ENCODE data around the gene MCF2.
"Not testable (repeated sequence)": the region's sequence is repeated elsewhere in the genome, so short reads cannot be mapped to it uniquely, and the experiment has no call there.

MCF2 gene

GRCh38 chrX:139708067-139708466 is at the start of gene MCF2:
Gene MCF2 (minus strand): TSS chrX:139708167. CDS start chrX:139651744, 56,423 bp downstream.
- no peak for DNase-seq

GRCh38 chrX:139751053-139751452 is 43.1 kb upstream of the MCF2 start:
- no peak for DNase-seq

GRCh38 chrX:139750390-139750789 is 42.4 kb upstream of the MCF2 start:
- no peak for DNase-seq

- no peak for DNase-seq
Measured at GRCh38 chrX:139739138-139739537, 31.2 kb upstream of the MCF2 start.

GRCh38 chrX:139738581-139738980 is 30.6 kb upstream of the MCF2 start:
- no peak for DNase-seq

- no peak for DNase-seq
Measured at GRCh38 chrX:139736151-139736550, 28.2 kb upstream of the MCF2 start.

- DNase-seq, result no peak
Measured at GRCh38 chrX:139734996-139735395, 27.0 kb upstream of the MCF2 start.

GRCh38 chrX:139725720-139726119 is 17.8 kb upstream of the MCF2 start:
- no peak for DNase-seq

- no peak for DNase-seq
Measured at GRCh38 chrX:139724626-139725025, 16.7 kb upstream of the MCF2 start.

GRCh38 chrX:139720979-139721378 is 13.0 kb upstream of the MCF2 start:
- no peak for DNase-seq

GRCh38 chrX:139720136-139720535 is 12.2 kb upstream of the MCF2 start:
- DNase-seq, result no peak

GRCh38 chrX:139702658-139703057 is 5.3 kb downstream of the MCF2 start:
- DNase-seq, result no peak

- DNase-seq, result no peak
Measured at GRCh38 chrX:139692908-139693307, 15.1 kb downstream of the MCF2 start.

GRCh38 chrX:139692506-139692849 is 15.5 kb downstream of the MCF2 start:
- no peak for DNase-seq

GRCh38 chrX:139691843-139692505 is 16.0 kb downstream of the MCF2 start:
- no peak for DNase-seq

GRCh38 chrX:139691493-139691842 is 16.5 kb downstream of the MCF2 start:
- DNase-seq, result no peak

GRCh38 chrX:139685175-139685574 is 22.8 kb downstream of the MCF2 start:
- DNase-seq, result not testable (repeated sequence)

- DNase-seq, result no peak
Measured at GRCh38 chrX:139680356-139680755, 27.6 kb downstream of the MCF2 start.

- DNase-seq, result no peak
Measured at GRCh38 chrX:139647597-139647996, 60.4 kb downstream of the MCF2 start.

- DNase-seq, result no peak
Measured at GRCh38 chrX:139642241-139642927, 65.6 kb downstream of the MCF2 start.

GRCh38 chrX:139640259-139640658 is 67.7 kb downstream of the MCF2 start:
- DNase-seq, result no peak

GRCh38 chrX:139639253-139639652 is 68.7 kb downstream of the MCF2 start:
- no peak for DNase-seq

- no peak for DNase-seq
Measured at GRCh38 chrX:139600105-139600504, 107.9 kb downstream of the MCF2 start.

- DNase-seq, result no peak
Measured at GRCh38 chrX:139596068-139596467, 111.9 kb downstream of the MCF2 start.

- no peak for DNase-seq
Measured at GRCh38 chrX:139585613-139586012, 122.4 kb downstream of the MCF2 start.
